Subcutaneous adipose tissue (tissue), 4 donors: ENCODE measurements around the gene RAB29. TPM values are rescaled to one million over a fixed set of nuclear protein-coding genes. Genes with fewer than 3 reads are reported as not detected.

Experiments
- CTCF ChIP-seq: fragments of 450-650 bp; IDR thresholded peaks from one replicate; pipeline ENCODE4 v1.5.1; 2016; ENCODE audit warnings: low read depth, mild to moderate bottlenecking, control low read depth, antibody characterized with exemption, moderate library complexity
- total RNA-seq, 4 donors: library from RNA; depleted of rRNA; stranded (reverse); fragments of >200 nt; gene quantifications; one replicate each; pipeline ENCODE4 v1.1.0, GENCODE V29; 2016

Gene RAB29
- 10 to 100 TPM; 22.8 to 30.6 (median 24.9) TPM for total RNA-seq

DNA sequence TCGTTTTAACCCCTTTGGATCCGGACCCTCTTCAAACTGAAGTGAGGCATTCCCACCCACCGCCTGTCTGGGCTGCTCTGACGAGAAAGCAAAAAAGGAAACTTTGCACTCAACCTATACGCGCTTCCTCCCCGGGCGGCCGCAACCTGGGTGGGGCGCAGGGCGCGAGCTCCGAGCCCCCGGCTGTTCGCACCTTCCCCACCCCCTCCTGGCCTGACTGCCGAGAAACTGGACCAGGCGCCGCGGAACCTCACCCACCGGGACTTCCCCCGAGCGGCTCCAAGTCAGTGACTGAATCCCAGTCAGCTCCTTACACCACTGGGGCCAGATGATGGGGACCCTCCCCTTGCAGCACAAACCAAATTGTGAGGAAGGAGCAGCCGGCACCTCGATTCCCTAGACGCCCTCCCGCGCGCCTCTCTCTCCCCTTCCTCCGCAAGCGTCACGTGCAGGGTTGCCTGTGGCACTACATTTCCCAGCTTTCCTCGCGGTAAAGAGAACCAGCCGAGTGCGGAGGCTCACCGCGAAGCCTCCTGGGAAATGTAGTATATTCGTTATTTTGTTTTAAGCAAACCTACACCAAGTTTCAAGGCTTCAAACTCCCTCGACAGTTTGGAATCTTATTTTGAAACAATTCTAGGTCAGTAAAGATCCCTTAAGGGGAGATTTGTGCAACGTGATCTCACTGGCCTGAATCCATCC lies at the start of gene RAB29:
RAB29 (minus strand) TSS at position 468 of the 702 bp plus-strand sequence. CDS start 526 bp downstream, outside the sequence.
- TF ChIP-seq CTCF: no peak

DNA sequence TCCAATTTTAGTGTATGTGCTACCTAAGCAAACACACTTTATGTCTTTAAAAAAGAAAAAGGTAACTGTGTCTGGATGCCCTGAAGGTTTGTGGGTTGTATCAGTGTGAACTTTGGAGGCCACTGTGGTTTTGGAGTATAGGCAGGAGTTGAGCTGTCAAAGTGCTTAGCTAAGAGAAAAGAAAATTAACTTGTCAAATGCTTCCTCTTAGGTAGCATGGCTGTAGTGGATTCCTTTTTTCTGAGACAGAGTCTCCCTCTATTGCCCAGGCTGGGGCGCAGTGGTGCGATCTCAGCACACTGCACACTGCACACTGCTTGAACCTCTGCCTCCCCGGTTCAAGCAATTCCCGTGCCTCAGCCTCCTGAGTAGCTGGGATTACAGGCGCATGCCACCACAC lies 48.9 kb upstream of the RAB29 start:
- no peak for TF ChIP-seq CTCF

DNA sequence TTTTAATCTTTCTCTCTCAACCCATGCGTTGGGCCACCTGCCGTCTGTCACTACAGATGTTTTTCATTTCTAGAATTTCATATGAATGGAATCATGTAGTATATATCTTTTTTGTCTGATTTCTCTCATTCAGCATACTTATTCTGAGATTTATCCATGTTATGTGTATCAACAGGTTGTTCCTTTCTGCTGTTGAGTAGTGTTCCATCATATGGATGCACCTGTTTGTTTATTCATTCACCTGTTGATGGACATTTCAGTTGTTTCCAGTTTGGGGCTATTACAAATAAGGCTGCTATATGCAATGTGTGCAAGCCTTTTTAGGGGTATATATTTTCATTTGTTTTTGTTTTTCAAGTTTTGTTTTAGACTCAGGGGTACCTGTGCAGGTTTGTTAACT lies 47.1 kb upstream of the RAB29 start:
- TF ChIP-seq CTCF: no peak

DNA sequence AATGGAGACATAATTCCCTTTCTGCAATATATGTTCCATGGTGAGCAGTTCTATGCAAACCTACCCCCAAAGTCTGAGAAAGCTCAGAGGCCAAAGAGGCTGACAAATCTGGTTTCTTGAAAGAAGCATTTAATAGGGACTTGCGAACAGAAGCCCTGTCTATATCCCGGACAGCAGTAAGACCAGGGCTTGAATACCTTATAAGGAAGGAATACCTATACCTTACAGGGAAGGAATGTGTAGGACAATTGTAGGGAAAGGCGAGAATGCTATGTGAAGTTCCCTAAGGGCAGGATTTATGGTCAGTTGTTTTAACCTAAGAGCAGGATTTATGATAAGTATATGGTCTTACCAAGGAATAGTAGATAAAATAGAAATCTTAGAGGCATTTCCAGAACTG lies 42.7 kb upstream of the RAB29 start:
- no peak for TF ChIP-seq CTCF

GRCh38 chr1:205817364-205817763 lies 42.1 kb upstream of the RAB29 start:
- no peak for TF ChIP-seq CTCF

DNA sequence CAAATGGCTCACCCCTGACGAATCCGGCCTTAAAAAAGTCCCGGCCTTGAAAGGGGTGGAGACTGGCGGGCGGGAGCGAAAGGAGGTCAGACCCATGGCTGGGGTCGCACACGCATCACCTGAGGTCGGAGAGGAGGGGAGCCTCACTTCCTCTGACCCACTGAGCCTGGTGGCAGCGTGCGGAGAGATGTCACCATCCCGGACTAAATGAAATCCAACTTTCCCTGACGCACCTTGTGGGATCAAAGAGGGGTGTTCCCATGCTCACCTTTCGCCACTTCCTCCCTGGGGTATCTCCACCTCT lies 38.4 kb upstream of the RAB29 start:
- TF ChIP-seq CTCF: no peak

DNA sequence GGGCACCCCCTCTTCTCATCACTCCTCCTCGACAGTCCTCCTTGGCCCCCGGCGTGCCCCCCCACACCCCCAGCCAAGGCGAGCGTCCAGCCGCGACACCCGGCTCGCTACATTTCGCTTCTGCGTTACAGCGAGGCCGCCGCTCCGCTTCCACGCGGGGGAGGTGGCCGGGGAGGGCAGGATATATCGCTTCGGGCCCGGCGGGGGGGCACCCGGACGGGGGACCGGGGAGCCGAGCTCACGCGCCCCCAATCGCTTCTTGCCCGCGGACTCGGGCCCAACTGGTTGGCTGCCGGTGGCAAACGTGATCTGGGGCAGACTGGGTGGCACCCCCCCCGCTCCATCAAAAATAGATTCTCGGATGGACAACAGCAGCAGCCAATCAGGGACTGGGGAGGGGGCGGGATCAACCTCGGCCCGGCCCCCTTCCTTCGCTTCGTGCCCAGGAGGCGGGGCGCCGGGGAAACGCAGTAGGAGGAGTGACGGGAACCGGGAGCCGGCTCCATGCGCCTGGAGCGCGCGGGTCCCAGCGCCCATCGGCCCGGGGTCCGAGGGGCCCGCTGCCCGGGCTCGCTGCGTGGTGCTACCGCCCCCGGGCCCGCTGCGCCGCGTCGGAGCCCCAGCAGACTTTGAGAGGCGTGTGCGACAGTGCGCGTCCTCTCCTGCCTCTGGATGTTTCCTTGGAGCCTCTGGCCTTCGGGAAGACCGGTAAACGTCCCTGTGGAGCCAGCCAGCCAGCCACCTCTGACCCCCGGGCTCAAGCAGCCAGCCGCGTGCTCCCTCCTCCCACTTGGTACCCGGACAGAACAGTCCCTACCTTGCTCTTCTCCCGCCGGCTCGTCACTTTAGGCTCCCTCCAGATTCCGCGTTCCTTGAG lies 37.8 kb upstream of the RAB29 start, which contains the start of gene SLC41A1:
SLC41A1 (minus strand) TSS at position 321 of the 877 bp plus-strand sequence. CDS start 2,757 bp downstream, outside the sequence.
- no peak for TF ChIP-seq CTCF
